ENCODE results near the gene TTLL4.

DNA sequence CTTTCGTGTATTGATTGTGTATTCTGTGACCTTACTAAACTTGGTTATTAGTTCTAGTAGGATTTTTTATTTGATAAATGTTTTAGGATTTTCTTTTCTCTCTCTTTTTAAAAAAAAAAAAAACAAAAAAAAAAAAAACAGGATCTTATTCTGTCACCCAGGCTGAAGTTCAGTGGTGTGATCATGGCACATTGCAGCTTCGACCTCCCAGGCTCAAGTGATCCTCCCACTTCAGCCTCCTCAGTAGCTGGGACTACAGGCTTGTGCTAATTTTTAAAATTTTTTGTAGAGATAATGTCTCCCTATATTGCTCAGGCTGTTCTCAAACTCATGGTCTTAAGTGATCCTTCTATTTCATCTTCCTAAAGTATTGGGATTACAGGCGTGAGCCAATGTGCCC is 19.0 kb downstream of the TTLL4 start:
- TF ChIP-seq, protein P1, sequence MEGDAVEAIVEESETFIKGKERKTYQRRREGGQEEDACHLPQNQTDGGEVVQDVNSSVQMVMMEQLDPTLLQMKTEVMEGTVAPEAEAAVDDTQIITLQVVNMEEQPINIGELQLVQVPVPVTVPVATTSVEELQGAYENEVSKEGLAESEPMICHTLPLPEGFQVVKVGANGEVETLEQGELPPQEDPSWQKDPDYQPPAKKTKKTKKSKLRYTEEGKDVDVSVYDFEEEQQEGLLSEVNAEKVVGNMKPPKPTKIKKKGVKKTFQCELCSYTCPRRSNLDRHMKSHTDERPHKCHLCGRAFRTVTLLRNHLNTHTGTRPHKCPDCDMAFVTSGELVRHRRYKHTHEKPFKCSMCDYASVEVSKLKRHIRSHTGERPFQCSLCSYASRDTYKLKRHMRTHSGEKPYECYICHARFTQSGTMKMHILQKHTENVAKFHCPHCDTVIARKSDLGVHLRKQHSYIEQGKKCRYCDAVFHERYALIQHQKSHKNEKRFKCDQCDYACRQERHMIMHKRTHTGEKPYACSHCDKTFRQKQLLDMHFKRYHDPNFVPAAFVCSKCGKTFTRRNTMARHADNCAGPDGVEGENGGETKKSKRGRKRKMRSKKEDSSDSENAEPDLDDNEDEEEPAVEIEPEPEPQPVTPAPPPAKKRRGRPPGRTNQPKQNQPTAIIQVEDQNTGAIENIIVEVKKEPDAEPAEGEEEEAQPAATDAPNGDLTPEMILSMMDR (IDR thresholded peaks at IDR 0.05), result no peak
- TF ChIP-seq POLR2A (IDR thresholded peaks at IDR 0.05), result no peak
